Esophagus squamous epithelium (tissue), 5 donors: ENCODE data around the gene ZNF556. TPM values are rescaled to one million over a fixed set of nuclear protein-coding genes. Genes with fewer than 3 reads are reported as not detected.

Experiments
- DNase-seq: peaks from one replicate; lab custom pipeline; 2025; lab: John Stamatoyannopoulos, UW
- H3K27ac ChIP-seq, 4 donors: fragments of 200-600 bp; sonication (generic); one replicate each; pipeline ENCODE4 v1.5.1; 2016 to 2019; ENCODE audit warnings: mild to moderate bottlenecking in 1 of 4
- H3K27me3 ChIP-seq, 4 donors: fragments of 200-600 bp; sonication (generic); 1 replicate in 3 of 4; 2 replicates in 1 of 4; pipeline versions ENCODE4 v1.5.1 to v1.6.0; 2017 to 2021; ENCODE audit warnings: antibody characterized with exemption in 1 of 4
- H3K36me3 ChIP-seq, 3 donors: fragments of 200-600 bp; sonication (generic); one replicate each; pipeline ENCODE4 v1.5.1; 2016 to 2019
- H3K4me1 ChIP-seq, 3 donors: fragments of 200-600 bp; sonication (generic); one replicate each; pipeline ENCODE4 v1.5.1; 2017 to 2019
- H3K4me3 ChIP-seq, 4 donors: fragments of 200-600 bp; sonication (generic); 1 replicate in 3 of 4; 2 replicates in 1 of 4; pipeline ENCODE4 v1.5.1; 2016 to 2019; ENCODE audit warnings: mild to moderate bottlenecking in 2 of 4, moderate library complexity in 1 of 4
- H3K9me3 ChIP-seq, 3 donors: fragments of 200-600 bp; sonication (generic); one replicate each; pipeline ENCODE4 v1.5.1; 2016 to 2019
- POLR2A ChIP-seq, 4 donors: fragments of 450-650 bp; IDR thresholded peaks; one replicate each; pipeline ENCODE4 v1.6.1; 2017; ENCODE audit warnings: antibody characterized with exemption in 4 of 4, mild to moderate bottlenecking in 4 of 4, moderate library complexity in 3 of 4
- WGBS, 2 donors: methylation state at CpG; one replicate each; pipeline ENCODE4 v1.1.5; 2018; 5-methylcytosine and 5-hydroxymethylcytosine counted together
- intact Hi-C: fragments of 100-400 bp; cut with DNase I; formaldehyde crosslinking; loops from one replicate; pipeline ENCODE4 v1.15.0; 2022
- total RNA-seq, 4 donors: library from RNA; depleted of rRNA; stranded (reverse); fragments of >200 nt; gene quantifications; one replicate each; pipeline ENCODE4 v1.1.0, GENCODE V29; 2016
- TF ChIP-seq, protein P1 (sequence below), 6 experiments: fragments of 450-650 bp in 4 of 6; fragments of 200-600 bp in 2 of 6; sonication (generic) in 2 of 6; IDR thresholded peaks; one replicate each; pipeline ENCODE4 v1.5.1; 2016 to 2019; ENCODE audit warnings: antibody characterized with exemption in 6 of 6, mild to moderate bottlenecking in 4 of 6, moderate library complexity in 4 of 6
- donor health status: DM: yes; HTN: yes; CAD: no.

The ZNF556 gene
- total RNA-seq, 4 donors from 2014 or later: 0.79 to 5.8 (median 2.5) TPM

GRCh38 chr19:2837430-2837829 lies 29.7 kb upstream of the ZNF556 start:
- H3K9me3 ChIP-seq: peaks cover 9 to 63% (median 49%) of the 10 kb centered on the region in 3 donors
- WGBS, 2 donors: 83 to 86% methylated on average over 1 to 4 of the region's 4 CpGs

DNA sequence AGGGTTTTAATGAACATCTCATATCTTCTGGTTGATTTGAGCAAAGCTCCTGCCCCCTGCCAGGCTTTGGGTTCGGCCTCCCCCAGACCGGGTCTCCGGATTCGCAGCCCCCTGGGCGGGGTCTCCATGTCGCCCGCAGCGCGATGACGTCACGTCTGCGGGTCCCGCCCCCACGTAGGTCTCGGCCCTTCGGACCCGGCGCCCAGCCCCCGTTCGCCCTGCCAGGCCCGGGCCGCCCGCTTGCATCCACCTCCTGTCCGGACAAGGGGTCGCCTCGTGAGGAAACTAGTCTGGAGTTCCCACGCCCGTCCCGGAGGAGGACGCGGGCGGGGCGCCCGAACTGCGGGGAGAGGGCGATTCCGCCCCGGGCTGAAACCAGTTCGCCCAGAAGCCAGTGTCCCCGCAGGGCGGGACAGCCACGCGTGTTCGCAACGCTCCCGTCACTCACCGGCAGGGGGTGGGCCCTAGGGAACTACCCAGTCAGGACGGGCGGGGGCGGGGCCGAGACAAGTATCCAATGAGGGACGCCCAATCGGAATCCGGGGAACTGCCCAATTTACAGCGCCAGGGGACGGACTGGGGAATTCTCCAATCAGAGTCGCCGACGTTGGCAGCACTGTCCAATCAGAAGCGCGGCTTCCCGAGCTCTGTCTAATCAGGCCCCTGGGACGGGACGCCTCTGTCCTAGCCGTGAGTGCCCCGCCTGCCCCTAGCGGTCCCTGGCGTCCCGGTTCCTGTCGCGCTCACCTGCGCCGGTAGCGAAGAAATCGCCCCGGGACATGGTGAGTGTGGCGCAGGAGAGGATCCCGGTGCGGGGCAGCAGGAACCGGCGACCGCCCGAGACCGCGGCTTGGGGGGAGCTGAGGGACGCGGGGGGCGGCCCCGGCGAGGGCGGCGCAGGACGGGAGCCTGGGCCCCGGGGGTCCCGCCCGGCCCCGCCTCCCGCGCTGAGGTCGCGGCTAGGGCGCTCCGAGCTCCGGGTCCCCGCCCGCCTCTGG lies 26.0 kb upstream of the ZNF556 start, which contains the start of gene ZNF555:
ZNF555 (plus strand) TSS at position 682 of the 998 bp plus-strand sequence; CDS start at position 780, 98 bp downstream.
- intact Hi-C loops: no loop called here
- WGBS, 2 donors: 0 to 1% methylated on average over 2 to 16 of the region's 106 CpGs

More at GRCh38 chr19:2837430-2837829, 29.7 kb upstream of the ZNF556 start:
- peaks cover 0 to 14% (median 4%) of the 10 kb centered on the region in 3 donors for H3K4me1 ChIP-seq
- peaks cover 5 to 44% (median 7%) of the 10 kb centered on the region in 3 donors for H3K36me3 ChIP-seq
- no peaks in the 10 kb centered on the region for H3K27me3 ChIP-seq
- intact Hi-C loops: no loop called here
- H3K4me3 ChIP-seq: no peak overlapping the region
- DNase-seq: no peak
- TF ChIP-seq, protein P1, sequence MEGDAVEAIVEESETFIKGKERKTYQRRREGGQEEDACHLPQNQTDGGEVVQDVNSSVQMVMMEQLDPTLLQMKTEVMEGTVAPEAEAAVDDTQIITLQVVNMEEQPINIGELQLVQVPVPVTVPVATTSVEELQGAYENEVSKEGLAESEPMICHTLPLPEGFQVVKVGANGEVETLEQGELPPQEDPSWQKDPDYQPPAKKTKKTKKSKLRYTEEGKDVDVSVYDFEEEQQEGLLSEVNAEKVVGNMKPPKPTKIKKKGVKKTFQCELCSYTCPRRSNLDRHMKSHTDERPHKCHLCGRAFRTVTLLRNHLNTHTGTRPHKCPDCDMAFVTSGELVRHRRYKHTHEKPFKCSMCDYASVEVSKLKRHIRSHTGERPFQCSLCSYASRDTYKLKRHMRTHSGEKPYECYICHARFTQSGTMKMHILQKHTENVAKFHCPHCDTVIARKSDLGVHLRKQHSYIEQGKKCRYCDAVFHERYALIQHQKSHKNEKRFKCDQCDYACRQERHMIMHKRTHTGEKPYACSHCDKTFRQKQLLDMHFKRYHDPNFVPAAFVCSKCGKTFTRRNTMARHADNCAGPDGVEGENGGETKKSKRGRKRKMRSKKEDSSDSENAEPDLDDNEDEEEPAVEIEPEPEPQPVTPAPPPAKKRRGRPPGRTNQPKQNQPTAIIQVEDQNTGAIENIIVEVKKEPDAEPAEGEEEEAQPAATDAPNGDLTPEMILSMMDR (IDR thresholded peaks at IDR 0.05): no peak
- H3K27ac ChIP-seq: no peak overlapping the region

GRCh38 chr19:2841855-2842574 lies 25.1 kb upstream of the ZNF556 start:
- Histone ChIP-seq H3K4me1 (peaks cover 0 to 23% (median 8%) of the 10 kb centered on the region in 3 donors), H3K36me3 (peaks cover 0 to 12% (median 0%) of the 10 kb centered on the region in 3 donors), H3K27me3 (no peaks in the 10 kb centered on the region), H3K4me3 (peak overlapping the region; percentile 79 to 95 (median 85)), H3K9me3 (peaks cover 0 to 27% (median 3%) of the 10 kb centered on the region in 3 donors), H3K27ac (peak overlapping the region; percentile 89 to 96 (median 93))
- DNase-seq: no peak
- intact Hi-C loops: no loop called here
- TF ChIP-seq POLR2A (IDR thresholded peaks at IDR 0.05): no peak
- TF ChIP-seq, protein P1 (IDR thresholded peaks at IDR 0.05): no peak
- 11 to 14% methylated on average over 11 to 12 of the region's 62 CpGs for WGBS, 2 donors

More for the DNA sequence above, 26.0 kb upstream of the ZNF556 start, which contains the start of gene ZNF555:
- Histone ChIP-seq H3K4me1 (peaks cover 0 to 23% (median 8%) of the 10 kb centered on the region in 3 donors), H3K27me3 (no peaks in the 10 kb centered on the region), H3K4me3 (peak within 1 kb of the TSS; percentile 79 to 95 (median 85)), H3K9me3 (peaks cover 0 to 27% (median 12%) of the 10 kb centered on the region in 3 donors), H3K36me3 (peaks cover 0 to 13% (median 0%) of the 10 kb centered on the region in 3 donors), H3K27ac (peak within 1 kb of the TSS; percentile 89 to 96 (median 93))
- TF ChIP-seq, protein P1 (IDR thresholded peaks at IDR 0.05): peak; percentile 31 to 78 (median 59)
- peak in 2 of 4 donors; percentile 6 to 62 for TF ChIP-seq POLR2A (IDR thresholded peaks at IDR 0.05)
- DNase-seq: peak; percentile 98

- peaks cover 0 to 35% (median 16%) of the 10 kb centered on the region in 3 donors for H3K9me3 ChIP-seq
- H3K36me3 ChIP-seq: peaks cover 0 to 25% (median 0%) of the 10 kb centered on the region in 3 donors
- intact Hi-C loops: no loop called here
- TF ChIP-seq, protein P1 (IDR thresholded peaks at IDR 0.05): no peak
- TF ChIP-seq POLR2A (IDR thresholded peaks at IDR 0.05): no peak
- no peak overlapping the region for H3K4me3 ChIP-seq
- H3K27me3 ChIP-seq: no peaks in the 10 kb centered on the region
- no peak overlapping the region for H3K27ac ChIP-seq
- peaks cover 0 to 23% (median 8%) of the 10 kb centered on the region in 3 donors for H3K4me1 ChIP-seq
- WGBS, 2 donors: 93% methylated on average over 2 of the region's 2 CpGs
- DNase-seq: no peak
Observed at GRCh38 chr19:2845107-2845506, 22.0 kb upstream of the ZNF556 start.
